Brain microvascular endothelial cell (primary cell): ENCODE results near the gene C16orf46.
A peak's percentile ranks its signal among the peaks of the same experiment; 100 is the strongest.

Source experiments
- DNase-seq: peaks from one replicate; pipeline ENCODE4 v3.0.0-alpha.2; 2020
- H3K27ac ChIP-seq: fragments of 250-450 bp; sonication (Bioruptor Pico); 2 replicates; pipeline ENCODE4 v1.5.1; 2020; ENCODE audit warnings: mild to moderate bottlenecking, moderate library complexity
- H3K27me3 ChIP-seq: fragments of 250-450 bp; sonication (Bioruptor Pico); replicated peaks from 2 replicates; pipeline ENCODE4 v1.5.1; 2020; ENCODE audit warnings: mild to moderate bottlenecking
- H3K36me3 ChIP-seq: fragments of 250-450 bp; sonication (Bioruptor Pico); replicated peaks from 2 replicates; pipeline ENCODE4 v1.5.1; 2020; ENCODE audit warnings: mild to moderate bottlenecking
- H3K4me3 ChIP-seq: 2 replicates; pipeline ENCODE4 v1.5.1; 2011; ENCODE audit warnings: low read depth, mild to moderate bottlenecking, control low read depth, low read length, moderate library complexity
- CTCF ChIP-seq: IDR thresholded peaks from 2 replicates; pipeline ENCODE4 v1.5.1; 2011; ENCODE audit warnings: low read depth, mild to moderate bottlenecking, moderate library complexity, low read length, control low read depth, inconsistent platforms; ENCODE audit errors: missing control alignments
- in situ Hi-C: cut with HindIII; loops from 2 replicates; pipeline ENCODE4 v1.10.0; 2017; ENCODE audit warnings: low sequenced_read_pairs, low pct_ligation_motif_present

Gene C16orf46

GRCh38 chr16:81073560-81074330 is 3.3 kb downstream of the C16orf46 start:
- no peaks in the 10 kb centered on the region for H3K27me3 ChIP-seq
- in situ Hi-C loops = no loop called here
- no peaks in the 10 kb centered on the region for H3K36me3 ChIP-seq
- TF ChIP-seq CTCF = no peak
- no peak overlapping the region for H3K4me3 ChIP-seq
- DNase-seq = no peak
- H3K27ac ChIP-seq = no peak overlapping the region

GRCh38 chr16:81071805-81072204 is 5.2 kb downstream of the C16orf46 start:
- no peaks in the 10 kb centered on the region for H3K36me3 ChIP-seq
- TF ChIP-seq CTCF = no peak
- in situ Hi-C loops = no loop called here
- no peaks in the 10 kb centered on the region for H3K27me3 ChIP-seq
- H3K27ac ChIP-seq = no peak overlapping the region
- H3K4me3 ChIP-seq = no peak overlapping the region
- peak; percentile 7 for DNase-seq

- no peak for DNase-seq
- in situ Hi-C loops = no loop called here
- H3K4me3 ChIP-seq = no peak overlapping the region
- H3K27ac ChIP-seq = no peak overlapping the region
- H3K36me3 ChIP-seq = no peaks in the 10 kb centered on the region
- H3K27me3 ChIP-seq = no peaks in the 10 kb centered on the region
- TF ChIP-seq CTCF = no peak
These were observed 6.1 kb downstream of the C16orf46 start for GRCh38 chr16:81070979-81071378.

- no peak for TF ChIP-seq CTCF
- no peak overlapping the region for H3K4me3 ChIP-seq
- no peak overlapping the region for H3K27ac ChIP-seq
- no peaks in the 10 kb centered on the region for H3K27me3 ChIP-seq
- no peaks in the 10 kb centered on the region for H3K36me3 ChIP-seq
- DNase-seq = no peak
- in situ Hi-C loops = no loop called here
These were observed 8.0 kb downstream of the C16orf46 start for GRCh38 chr16:81069063-81069462.

- in situ Hi-C loops = no loop called here
- no peak for DNase-seq
- no peaks in the 10 kb centered on the region for H3K27me3 ChIP-seq
These were observed 9.9 kb downstream of the C16orf46 start for GRCh38 chr16:81067166-81067565.

More at GRCh38 chr16:81067166-81067565, 9.9 kb downstream of the C16orf46 start:
- no peak overlapping the region for H3K4me3 ChIP-seq
- no peak overlapping the region for H3K27ac ChIP-seq
- no peaks in the 10 kb centered on the region for H3K36me3 ChIP-seq
- no peak for TF ChIP-seq CTCF
